H9 (cell line): ENCODE measurements around the gene HAUS8. TPM values are rescaled to one million over a fixed set of nuclear protein-coding genes. Genes with fewer than 3 reads are reported as not detected.
A peak's percentile ranks its signal among the peaks of the same experiment; 100 is the strongest.
"Not testable (repeated sequence)": the region's sequence is repeated elsewhere in the genome, so short reads cannot be mapped to it uniquely, and the experiment has no call there.

Experiments
- DNase-seq: peaks from one replicate; pipeline ENCODE4 v3.0.0-alpha.2; 2017
- H2AFZ ChIP-seq: one replicate; pipeline ENCODE4 v1.6.1; 2013; ENCODE audit warnings: mild to moderate bottlenecking, low read length, control low read depth, moderate library complexity
- H2AK5ac ChIP-seq: 2 replicates; pipeline ENCODE4 v1.6.1; 2013; ENCODE audit warnings: low read length, control low read depth, mixed read lengths; ENCODE audit not compliant: insufficient read length
- H2BK120ac ChIP-seq: one replicate; pipeline ENCODE4 v1.6.1; 2013; ENCODE audit warnings: low read depth, mild to moderate bottlenecking, low read length, control low read depth, inconsistent platforms; ENCODE audit not compliant: poor library complexity, severe bottlenecking
- H2BK12ac ChIP-seq: 2 replicates; pipeline ENCODE4 v1.6.1; 2013; ENCODE audit warnings: low read length, control low read depth, mixed read lengths, low read depth; ENCODE audit not compliant: insufficient read length
- H2BK15ac ChIP-seq: 2 replicates; pipeline ENCODE4 v1.6.1; 2013; ENCODE audit warnings: low read depth, low read length, control low read depth
- H2BK20ac ChIP-seq: one replicate; pipeline ENCODE4 v1.6.1; 2013; ENCODE audit warnings: low read depth, mild to moderate bottlenecking, low read length, control low read depth, inconsistent platforms; ENCODE audit not compliant: poor library complexity, severe bottlenecking
- H2BK5ac ChIP-seq: 2 replicates; pipeline ENCODE4 v1.6.1; 2013; ENCODE audit warnings: low read length, control low read depth, mixed read lengths; ENCODE audit not compliant: insufficient read length
- H3K14ac ChIP-seq: 2 replicates; pipeline ENCODE4 v1.6.1; 2013; ENCODE audit warnings: low read length, control low read depth; ENCODE audit not compliant: insufficient read depth
- H3K18ac ChIP-seq: 2 replicates; pipeline ENCODE4 v1.6.1; 2013; ENCODE audit warnings: low read depth, mild to moderate bottlenecking, mixed read lengths, low read length, control low read depth; ENCODE audit not compliant: insufficient read length
- H3K23ac ChIP-seq: 2 replicates; pipeline ENCODE4 v1.6.1; 2013; ENCODE audit warnings: low read length, control low read depth, mixed read lengths, low read depth; ENCODE audit not compliant: insufficient read length
- H3K23me2 ChIP-seq: 2 replicates; pipeline ENCODE4 v1.6.1; 2013; ENCODE audit warnings: low read depth, mild to moderate bottlenecking, mixed read lengths, low read length, control low read depth; ENCODE audit not compliant: insufficient read length, poor library complexity, severe bottlenecking
- H3K27ac ChIP-seq: 2 replicates; pipeline ENCODE4 v1.5.1; 2013; ENCODE audit warnings: low read length, control low read depth, mixed read lengths, low read depth; ENCODE audit not compliant: insufficient read length
- H3K27me3 ChIP-seq: 2 replicates; pipeline ENCODE4 v1.6.1; 2013; ENCODE audit warnings: low read length, control low read depth, inconsistent platforms; ENCODE audit not compliant: insufficient read depth
- H3K4ac ChIP-seq: 2 replicates; pipeline ENCODE4 v1.6.1; 2013; ENCODE audit warnings: low read depth, mild to moderate bottlenecking, control low read depth, inconsistent platforms, low read length, moderate library complexity
- H3K4me1 ChIP-seq: 2 replicates; pipeline ENCODE4 v1.6.1; 2013; ENCODE audit warnings: low read length, control low read depth, inconsistent platforms; ENCODE audit not compliant: insufficient read depth
- H3K4me2 ChIP-seq: 2 replicates; pipeline ENCODE4 v1.6.1; 2013; ENCODE audit warnings: low read length, control low read depth, mixed read lengths; ENCODE audit not compliant: insufficient read length, insufficient read depth
- H3K56ac ChIP-seq: 2 replicates; pipeline ENCODE4 v1.6.1; 2013; ENCODE audit warnings: low read depth, mild to moderate bottlenecking, mixed read lengths, low read length, control low read depth; ENCODE audit not compliant: insufficient read length
- H3K79me1 ChIP-seq: 2 replicates; pipeline ENCODE4 v1.6.1; 2013; ENCODE audit warnings: low read depth, mild to moderate bottlenecking, moderate library complexity, low read length, control low read depth, inconsistent platforms; ENCODE audit not compliant: insufficient read depth, poor library complexity, severe bottlenecking
- H3K79me2 ChIP-seq: 2 replicates; pipeline ENCODE4 v1.6.1; 2013; ENCODE audit warnings: low read length, control low read depth, inconsistent platforms; ENCODE audit not compliant: insufficient read depth
- H3K9ac ChIP-seq: 2 replicates; pipeline ENCODE4 v1.6.1; 2013; ENCODE audit warnings: low read length, control low read depth, mixed read lengths; ENCODE audit not compliant: insufficient read length; ENCODE audit errors: extremely low read depth
- H3K9me3 ChIP-seq: one replicate; pipeline ENCODE4 v1.6.1; 2013; ENCODE audit warnings: low read depth, low read length, inconsistent platforms; ENCODE audit not compliant: control insufficient read depth
- H3T11ph ChIP-seq: one replicate; pipeline ENCODE4 v1.6.1; 2013; ENCODE audit warnings: mild to moderate bottlenecking, low read length, control low read depth, inconsistent platforms
- H4K20me1 ChIP-seq: one replicate; pipeline ENCODE4 v1.6.1; 2013; ENCODE audit not compliant: control insufficient read depth, insufficient read length, insufficient read depth
- H4K5ac ChIP-seq: 2 replicates; pipeline ENCODE4 v1.6.1; 2013; ENCODE audit warnings: low read depth, mild to moderate bottlenecking, mixed read lengths, low read length, control low read depth; ENCODE audit not compliant: insufficient read length
- H4K8ac ChIP-seq: replicated peaks from 2 replicates; pipeline ENCODE4 v1.6.1; 2013; ENCODE audit warnings: low read length, control low read depth, mixed read lengths, low read depth; ENCODE audit not compliant: insufficient read length
- H4K91ac ChIP-seq: 2 replicates; pipeline ENCODE4 v1.6.1; 2013; ENCODE audit warnings: low read depth, mild to moderate bottlenecking, moderate library complexity, mixed read lengths, low read length, control low read depth; ENCODE audit not compliant: insufficient read length
- H3K27ac Mint-ChIP-seq, 3 experiments: 2 replicates in 2 of 3; 3 replicates in 1 of 3; pipeline ENCODE4 v1.8.0; 2020 to 2021; ENCODE audit warnings: mixed read lengths in 3 of 3, mild to moderate bottlenecking in 1 of 3, moderate library complexity in 1 of 3
- H3K27me3 Mint-ChIP-seq: 2 replicates; pipeline ENCODE4 v1.8.0; 2021; ENCODE audit warnings: low read depth, mild to moderate bottlenecking, moderate library complexity, mixed read lengths
- H3K36me3 Mint-ChIP-seq, 3 experiments: 2 replicates in 2 of 3; 3 replicates in 1 of 3; pipeline ENCODE4 v1.8.0; 2020 to 2021; ENCODE audit warnings: low read depth in 3 of 3, mixed read lengths in 3 of 3; ENCODE audit not compliant: insufficient read depth in 1 of 3
- H3K4me1 Mint-ChIP-seq, 2 experiments: 2 replicates each; pipeline ENCODE4 v1.8.0; 2020; ENCODE audit warnings: mixed read lengths in 2 of 2
- H3K4me3 Mint-ChIP-seq, 2 experiments: 2 replicates in 1 of 2; 3 replicates in 1 of 2; pipeline ENCODE4 v1.8.0; 2020 to 2021; ENCODE audit warnings: mild to moderate bottlenecking in 2 of 2, mixed read lengths in 2 of 2, moderate library complexity in 1 of 2
- H3K9me3 Mint-ChIP-seq, 2 experiments: 2 replicates in 1 of 2; 3 replicates in 1 of 2; pipeline ENCODE4 v1.8.0; 2020; ENCODE audit warnings: mild to moderate bottlenecking in 2 of 2, mixed read lengths in 2 of 2, moderate library complexity in 1 of 2
- CTCF ChIP-seq: fragments of 200-600 bp; sonication (generic); conservative IDR thresholded peaks from 3 replicates; pipeline ENCODE4 v1.8.0; 2021; ENCODE audit warnings: antibody characterized with exemption, mild to moderate bottlenecking
- WGBS: extraction: QIAGEN DNeasy Blood & Tissue Kit; methylation state at CpG from one replicate; pipeline ENCODE4 v1.1.7; 2013; ENCODE audit warnings: missing lambda C conversion rate, low lambda C conversion rate, mixed read lengths; ENCODE audit not compliant: insufficient read length; ENCODE audit errors: extremely low coverage; 5-methylcytosine and 5-hydroxymethylcytosine counted together
- total RNA-seq: library from RNA; stranded (reverse); gene quantifications from 2 replicates; pipeline ENCODE4 v1.2.1, GENCODE V29; 2021

Gene HAUS8
- total RNA-seq, 1 experiment from 2014 or later: 27.8 TPM

DNA sequence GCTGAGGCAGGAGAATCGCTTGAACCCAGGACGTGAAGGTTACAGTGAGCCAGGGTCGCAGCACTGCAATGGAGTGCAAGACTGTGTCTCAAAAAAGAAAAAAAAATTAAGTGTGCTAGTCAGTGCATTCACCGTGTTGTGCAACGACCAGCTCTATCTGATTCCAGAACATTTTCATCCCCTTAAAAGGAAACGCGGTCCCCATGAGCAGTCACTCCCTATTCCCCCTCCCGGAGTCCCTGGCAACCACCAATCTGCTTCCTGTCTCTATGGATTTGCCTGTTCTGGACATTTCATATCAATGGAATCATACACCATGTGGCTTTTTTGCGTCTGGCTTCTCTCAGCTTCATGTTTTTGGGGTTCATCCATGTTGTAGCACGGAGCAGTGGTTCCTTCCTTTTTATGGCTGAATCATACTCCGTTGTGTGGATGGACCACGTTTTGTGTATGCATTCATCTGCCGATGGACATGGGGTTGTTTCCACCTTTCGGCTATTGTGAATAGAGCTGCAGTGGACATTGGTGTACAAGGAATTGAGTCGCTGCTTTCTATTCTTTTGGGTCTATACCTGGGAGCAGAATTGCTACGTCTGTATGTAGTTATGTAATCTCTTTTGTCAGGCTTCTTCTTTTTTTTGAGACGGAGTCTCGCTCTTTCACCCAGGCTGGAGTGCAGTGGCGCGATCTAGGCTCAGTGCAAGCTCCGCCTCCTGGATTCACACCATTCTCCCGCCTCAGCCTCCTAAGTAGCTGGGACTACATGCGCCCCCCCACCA is 20.1 kb upstream of the HAUS8 start:
- Histone ChIP-seq H3K23ac (no peak overlapping the region), H2AFZ (no peak overlapping the region), H2BK20ac (no peak overlapping the region), H3K4me2 (no peak overlapping the region), H3K4ac (no peak overlapping the region), H2BK120ac (no peak overlapping the region), H3K79me2 (peaks cover 7% of the 10 kb centered on the region; the same call in 1 of the 2 replicates), H3K4me1 (no peaks in the 10 kb centered on the region), H3K27ac (no peak overlapping the region), H3K23me2 (no peaks in the 10 kb centered on the region), H2AK5ac (no peak overlapping the region), H3K14ac (no peak overlapping the region), H3T11ph (no peak overlapping the region), H4K91ac (no peak overlapping the region), H3K56ac (no peak overlapping the region), H3K27me3 (no peaks in the 10 kb centered on the region), H2BK12ac (no peak overlapping the region), H4K8ac (no peak overlapping the region), H2BK5ac (no peak overlapping the region), H3K18ac (no peak overlapping the region), H3K9ac (no peak overlapping the region), H3K79me1 (peaks cover 2% of the 10 kb centered on the region), H4K5ac (no peak overlapping the region), H3K9me3 (no peaks in the 10 kb centered on the region), H2BK15ac (no peak overlapping the region), H4K20me1 (no peaks in the 10 kb centered on the region)
- Mint-ChIP-seq H3K4me1 (peaks cover 12 to 15% of the 10 kb centered on the region in 2 experiments), H3K9me3 (no peaks in the 10 kb centered on the region), H3K27me3 (no peaks in the 10 kb centered on the region), H3K36me3 (peaks cover 4 to 8% (median 4%) of the 10 kb centered on the region in 3 experiments; a peak in 3 of 7 replicates), H3K27ac (peak overlapping the region in 1 of 3 experiments; percentile 22; a peak in 1 of 7 replicates), H3K4me3 (no peak overlapping the region)
- no CpG with 5 or more reads among the region's 23 CpGs for WGBS
- no peak for DNase-seq
- no peak for TF ChIP-seq CTCF

DNA sequence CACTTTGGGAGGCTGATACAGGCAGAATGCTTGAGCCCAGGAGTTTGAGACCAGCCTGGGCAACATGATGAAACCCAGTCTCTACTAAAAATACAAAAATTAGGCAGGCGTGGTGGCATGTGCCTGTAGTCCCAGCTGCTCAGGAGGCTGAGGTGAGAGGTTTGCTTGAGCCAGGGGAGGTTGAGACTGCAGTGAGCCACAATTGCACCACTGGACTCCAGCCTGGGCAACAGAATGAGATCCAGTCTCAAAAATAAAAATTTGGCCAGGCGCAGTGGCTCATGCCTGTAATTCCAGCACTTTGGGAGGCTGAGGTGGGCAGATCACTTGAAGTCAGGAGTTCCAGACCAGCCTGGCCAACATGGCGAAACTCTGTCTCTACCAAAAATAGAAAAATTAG is 19.4 kb upstream of the HAUS8 start:
- H3K79me1 ChIP-seq, H2BK15ac ChIP-seq, H4K91ac ChIP-seq, H3T11ph ChIP-seq, H3K23me2 ChIP-seq, DNase-seq, H3K27me3 Mint-ChIP-seq, H3K9me3 Mint-ChIP-seq, H3K79me2 ChIP-seq, H4K20me1 ChIP-seq, H3K4me3 Mint-ChIP-seq, H3K27me3 ChIP-seq, H3K14ac ChIP-seq, H2AK5ac ChIP-seq, H2AFZ ChIP-seq, H3K18ac ChIP-seq, H2BK5ac ChIP-seq, H2BK20ac ChIP-seq, H3K23ac ChIP-seq, H2BK120ac ChIP-seq, H3K4me1 ChIP-seq, H4K8ac ChIP-seq, H3K27ac ChIP-seq, H4K5ac ChIP-seq, H3K36me3 Mint-ChIP-seq, H3K4me2 ChIP-seq, H3K9me3 ChIP-seq, H3K56ac ChIP-seq, H2BK12ac ChIP-seq, H3K27ac Mint-ChIP-seq, H3K4ac ChIP-seq, H3K9ac ChIP-seq: not testable (repeated sequence)
- no CpG with 5 or more reads among the region's 3 CpGs for WGBS
- peaks cover 12 to 15% of the 10 kb centered on the region in 2 experiments for H3K4me1 Mint-ChIP-seq
